A172 (cell line): ENCODE measurements around the gene CD207. TPM values are rescaled to one million over a fixed set of nuclear protein-coding genes. Genes with fewer than 3 reads are reported as not detected.
A peak's percentile ranks its signal among the peaks of the same experiment; 100 is the strongest.
"Not testable (repeated sequence)": the region's sequence is repeated elsewhere in the genome, so short reads cannot be mapped to it uniquely, and the experiment has no call there.

Source experiments
- DNase-seq: peaks from one replicate; pipeline ENCODE4 v3.0.0-alpha.2; 2015; ENCODE audit warnings: low spot score
- total RNA-seq: library from RNA; depleted of rRNA; stranded (reverse); fragments of >200 nt; shearing (Covaris generic); gene quantifications from 2 replicates; pipeline ENCODE4 v1.2.3, GENCODE V29; 2014

CD207 gene
- total RNA-seq, 1 experiment from 2014 or later: not detected

DNA sequence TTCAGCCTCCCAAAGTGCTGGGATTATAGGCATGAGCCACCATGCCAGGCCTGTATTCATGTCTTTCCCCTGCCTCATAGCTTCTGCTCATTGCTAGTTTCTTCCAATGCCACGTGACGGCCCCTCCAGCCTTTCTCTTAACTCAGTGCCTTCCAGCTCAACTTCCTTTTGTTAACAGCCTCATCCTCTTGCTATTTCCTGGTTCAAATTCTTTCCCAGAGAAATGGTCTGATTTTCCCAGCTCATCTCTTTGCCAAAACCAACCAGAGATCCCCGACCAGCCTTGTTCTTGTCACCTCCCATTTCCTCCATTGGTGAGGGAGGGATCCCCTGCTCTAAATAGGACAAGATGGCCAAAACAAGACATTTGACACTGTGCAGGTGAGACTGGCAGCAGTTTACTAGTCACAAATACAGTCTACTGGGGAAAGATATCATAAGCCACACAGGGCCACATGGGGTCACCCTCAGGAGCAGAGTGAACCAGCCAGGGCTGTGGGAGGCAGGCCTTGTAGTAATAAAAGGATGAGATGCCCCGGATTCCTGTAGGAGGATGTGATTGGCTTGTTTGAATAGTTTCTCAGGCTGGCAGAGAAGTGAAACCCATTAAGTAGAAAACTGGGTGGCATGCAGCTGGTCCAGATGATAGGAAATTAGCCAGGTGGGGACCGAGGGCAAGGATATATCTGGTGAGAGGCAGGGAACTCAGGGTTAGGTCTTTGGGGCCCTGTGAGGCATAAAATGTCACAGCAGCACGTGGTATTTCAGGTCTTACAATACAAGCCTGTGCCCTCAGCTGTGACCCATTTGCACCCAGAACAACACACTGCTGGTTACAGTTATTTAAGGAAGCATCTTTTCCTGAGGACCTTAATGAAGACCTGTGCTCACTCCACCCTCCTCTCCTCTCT, 6.4 kb downstream of the CD207 start:
- peak; percentile 42 for DNase-seq

DNA sequence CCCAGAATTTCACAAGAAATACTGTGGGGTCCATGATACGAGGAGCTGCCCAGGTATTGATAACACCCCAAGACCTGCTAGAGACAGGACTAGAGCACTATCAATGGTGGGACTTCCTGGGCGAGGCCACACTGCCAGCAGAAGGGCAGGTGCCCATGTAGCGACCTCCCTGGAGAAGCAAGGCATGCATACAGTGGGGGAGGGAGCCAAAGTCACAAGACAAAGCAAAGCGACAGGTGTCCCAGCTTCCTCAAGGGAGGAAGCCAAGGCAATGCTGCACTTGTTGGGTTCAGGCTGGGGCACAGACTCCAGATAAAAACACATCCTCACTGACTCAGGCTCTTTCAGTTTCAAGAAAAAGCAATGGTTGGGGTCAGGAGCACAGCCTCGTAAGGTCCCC, 7.5 kb downstream of the CD207 start:
- no peak for DNase-seq

DNA sequence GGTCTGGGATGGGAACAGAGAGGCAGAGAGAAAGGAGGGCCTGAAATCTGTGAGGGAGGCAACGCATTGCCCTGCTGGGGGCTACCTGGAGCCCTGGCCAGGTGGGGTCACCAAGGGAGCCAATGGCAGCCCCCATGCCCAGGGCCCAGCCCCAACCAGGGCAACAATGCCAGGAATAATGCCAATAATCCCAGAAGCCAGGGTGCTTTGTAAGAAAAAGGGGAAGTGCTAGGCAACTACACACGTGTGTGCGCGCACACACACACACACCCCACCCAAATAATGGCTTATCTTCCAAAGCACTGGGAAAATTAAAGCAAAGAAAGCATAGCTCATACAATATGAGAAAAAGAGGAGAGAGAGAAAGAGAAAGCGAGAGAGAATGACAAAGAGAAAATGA, 8.2 kb downstream of the CD207 start:
- DNase-seq: no peak

DNA sequence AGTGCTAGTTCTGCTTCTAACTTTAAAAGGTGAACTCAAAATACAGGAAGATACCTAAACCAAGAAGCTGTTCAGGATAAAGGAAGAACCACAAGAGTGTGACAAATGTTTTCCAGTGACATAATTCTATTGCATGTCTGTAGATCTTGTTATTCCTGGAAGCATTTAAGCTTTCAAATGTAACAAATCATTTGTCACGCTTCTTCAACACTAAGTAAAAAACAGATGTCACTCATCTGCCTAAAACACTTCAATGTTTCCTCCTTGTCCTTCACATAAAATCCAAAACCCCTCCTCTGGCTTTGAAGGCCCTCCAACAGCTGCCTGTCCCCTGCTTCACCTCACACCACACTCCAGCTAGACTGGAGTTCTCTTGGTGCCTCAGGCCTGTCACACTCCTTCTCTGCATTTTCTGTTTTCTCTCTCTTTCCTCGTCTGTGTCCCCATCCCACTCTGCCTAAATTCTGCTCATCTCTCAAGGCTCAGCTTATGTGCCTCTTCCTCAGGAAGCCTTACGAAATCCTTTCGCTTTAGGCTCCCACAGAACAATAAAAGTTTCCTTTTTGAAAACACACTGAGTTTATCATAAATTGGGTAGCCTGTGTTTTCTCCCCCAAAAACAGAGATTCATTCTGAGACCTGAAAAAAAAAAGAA, 8.8 kb downstream of the CD207 start:
- DNase-seq: no peak

DNA sequence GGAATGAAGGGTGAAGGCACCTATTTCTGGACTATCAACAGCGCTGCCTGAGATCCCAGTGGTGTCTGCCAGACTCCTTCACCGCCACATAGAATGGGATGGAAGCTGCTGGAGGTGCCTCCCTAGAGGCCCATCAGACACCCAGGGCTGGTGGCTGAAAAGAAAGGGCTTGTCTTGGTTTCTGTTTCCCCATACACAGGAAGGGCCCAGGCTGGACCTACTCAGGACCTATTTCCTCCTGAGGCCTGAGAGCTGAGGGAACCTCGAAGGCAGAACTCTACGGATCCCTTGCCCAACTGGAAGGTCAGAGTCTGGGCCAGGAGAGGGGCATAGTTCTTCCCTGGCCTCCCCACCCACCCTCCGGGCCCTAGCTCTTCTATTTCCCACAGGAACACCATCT, 12.4 kb downstream of the CD207 start:
- DNase-seq: no peak

DNA sequence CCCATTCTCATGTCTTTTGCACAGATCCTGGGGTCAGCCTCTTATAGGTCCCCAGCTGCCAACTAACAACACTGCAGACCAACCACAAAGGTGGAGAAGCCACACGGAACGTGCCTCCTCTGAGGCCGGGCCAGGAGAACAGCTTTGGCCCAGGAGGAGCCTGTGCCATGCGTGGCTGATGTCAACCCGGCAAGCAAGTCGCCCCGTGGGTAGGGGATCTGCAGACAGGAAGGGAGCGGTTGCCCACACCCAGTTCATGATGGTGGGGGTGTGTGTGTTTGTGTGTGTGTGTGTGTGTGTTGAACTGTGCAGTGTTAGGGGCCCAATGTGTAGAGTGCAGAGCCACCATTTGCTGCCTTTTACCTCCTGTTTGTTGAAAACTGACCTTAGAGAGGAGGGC, 12.8 kb downstream of the CD207 start:
- DNase-seq: no peak

DNA sequence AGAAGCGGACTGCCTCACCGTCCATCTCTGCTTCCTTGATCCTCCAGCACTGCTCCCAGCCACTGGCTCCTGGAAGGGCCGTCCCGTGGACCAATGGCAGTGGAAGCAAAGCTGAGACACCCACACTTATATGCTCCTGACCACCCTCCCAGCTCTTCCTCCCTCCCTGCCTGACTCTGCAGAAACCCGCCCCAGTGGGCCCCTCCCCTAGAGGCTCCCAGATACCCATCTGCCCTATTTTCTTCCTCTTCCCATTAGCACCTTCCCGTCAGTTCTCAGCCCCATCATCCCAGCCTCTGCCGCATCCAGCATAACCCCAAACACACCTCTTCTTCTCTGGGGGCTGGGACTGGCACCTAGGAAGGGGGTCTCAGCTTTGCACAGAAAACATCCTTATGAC, 15.1 kb downstream of the CD207 start, which contains the start of gene CLEC4F:
Gene CLEC4F, minus strand, starts transcription at position 101 of the 400 bp plus-strand sequence. Its CDS starts 76 bp downstream, at position 25.
- no peak for DNase-seq

DNA sequence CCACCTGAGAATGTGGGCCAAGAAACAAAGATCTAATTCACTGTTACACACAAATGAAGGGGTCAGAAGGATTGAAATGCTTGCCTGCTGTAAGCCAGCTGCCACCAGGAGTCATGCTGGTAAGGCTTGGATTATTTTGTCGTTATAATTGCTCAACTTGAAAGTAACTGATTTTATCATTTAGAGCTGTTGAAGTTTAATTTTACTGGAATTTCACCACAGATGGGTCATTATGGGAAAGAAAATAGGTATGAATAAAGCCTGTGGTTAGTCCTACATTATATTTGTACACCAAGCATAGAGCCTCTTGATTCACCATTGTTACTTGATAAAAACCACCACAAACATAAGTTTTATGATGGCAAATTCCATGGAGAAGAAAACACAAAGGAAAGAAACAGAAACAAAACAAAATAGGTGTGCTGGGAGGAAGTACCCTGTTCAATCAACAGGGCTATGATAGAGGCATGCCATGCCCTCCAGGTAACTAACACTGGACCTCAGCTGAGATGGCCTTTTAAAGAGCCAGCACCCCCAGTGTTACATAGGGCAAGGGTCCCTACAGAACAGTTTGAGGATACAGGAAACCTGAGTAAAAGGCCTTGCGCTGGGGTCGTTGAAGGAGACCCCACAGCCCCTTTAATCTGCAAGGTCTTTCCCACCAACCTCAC, 18.2 kb downstream of the CD207 start:
- no peak for DNase-seq

DNA sequence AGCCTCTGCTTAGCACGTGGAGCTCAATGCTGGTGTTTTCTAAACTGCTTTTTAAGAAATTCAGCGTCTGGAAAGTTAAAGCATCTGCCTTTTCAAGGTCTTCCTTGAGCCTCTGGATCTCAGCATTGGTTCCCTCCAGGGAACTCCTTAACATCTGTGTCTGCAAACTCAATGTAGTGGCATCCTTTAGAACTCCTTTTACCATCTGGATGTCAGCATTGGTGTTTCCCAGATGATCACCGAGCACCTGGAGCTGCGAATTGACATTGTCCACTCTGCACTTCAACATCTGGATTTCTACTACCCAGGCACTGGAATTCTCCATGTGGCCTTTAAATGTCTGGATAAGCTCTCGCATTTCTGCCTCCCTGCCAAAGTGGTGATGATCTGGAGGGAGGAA, 18.9 kb downstream of the CD207 start:
- DNase-seq: no peak

DNA sequence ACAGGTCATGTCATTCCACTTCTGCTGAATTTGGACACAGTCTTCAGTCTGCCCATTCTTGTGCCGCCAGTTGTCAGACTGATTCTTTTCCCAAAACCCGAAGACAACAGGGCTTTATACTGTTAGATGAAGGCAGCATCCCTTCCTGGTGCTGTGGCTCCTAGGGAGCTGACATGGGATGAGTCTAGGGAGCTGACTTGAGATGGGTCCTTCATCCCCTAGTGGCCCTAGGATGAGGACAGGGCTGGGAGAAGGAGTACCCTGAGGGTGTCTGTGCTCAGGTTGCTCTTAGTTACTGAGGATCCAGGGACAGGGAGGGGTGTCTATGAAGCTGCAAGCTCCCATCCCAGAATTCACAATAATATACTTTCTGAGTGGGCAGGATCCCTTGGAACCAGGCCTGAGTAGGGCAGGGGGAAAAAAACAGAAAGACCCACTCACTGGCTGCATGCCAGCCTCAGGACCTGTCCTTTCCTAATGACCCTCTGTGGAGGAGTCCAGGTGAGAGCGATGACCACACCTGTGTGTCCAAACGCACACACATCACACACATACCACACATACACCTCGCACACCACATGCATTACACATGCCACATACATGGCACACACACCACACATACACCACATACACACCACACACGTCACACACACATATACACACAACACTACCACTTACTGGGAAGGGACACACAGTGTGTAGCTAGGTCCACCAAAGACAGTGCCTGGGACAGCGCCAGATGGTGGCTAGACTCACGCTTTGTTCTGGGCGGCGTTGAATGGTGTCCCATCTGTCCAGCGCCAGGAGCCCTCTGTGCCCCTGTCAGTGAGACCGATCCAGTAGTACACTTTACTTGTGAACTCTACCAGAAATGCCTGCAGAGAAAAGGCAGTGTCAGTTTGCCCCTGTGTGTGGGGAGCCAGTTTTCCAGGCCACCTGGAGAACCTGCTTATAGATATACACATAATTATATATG, 26.3 kb downstream of the CD207 start:
- DNase-seq: no peak

DNA sequence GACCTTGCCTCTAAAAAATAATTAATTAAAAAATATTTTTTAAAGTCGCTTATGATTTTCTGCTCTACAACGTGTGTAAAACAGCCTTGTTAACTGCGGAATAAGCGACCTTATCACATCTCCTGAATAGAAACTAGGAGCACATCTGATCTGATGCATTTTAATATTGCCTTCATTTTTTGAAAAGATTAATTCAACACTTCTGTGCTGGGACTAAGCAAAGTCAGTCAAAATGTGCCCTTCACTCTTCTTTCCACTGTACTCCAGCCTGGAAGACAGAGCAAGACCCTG, 27.8 kb downstream of the CD207 start:
- DNase-seq: no peak

DNA sequence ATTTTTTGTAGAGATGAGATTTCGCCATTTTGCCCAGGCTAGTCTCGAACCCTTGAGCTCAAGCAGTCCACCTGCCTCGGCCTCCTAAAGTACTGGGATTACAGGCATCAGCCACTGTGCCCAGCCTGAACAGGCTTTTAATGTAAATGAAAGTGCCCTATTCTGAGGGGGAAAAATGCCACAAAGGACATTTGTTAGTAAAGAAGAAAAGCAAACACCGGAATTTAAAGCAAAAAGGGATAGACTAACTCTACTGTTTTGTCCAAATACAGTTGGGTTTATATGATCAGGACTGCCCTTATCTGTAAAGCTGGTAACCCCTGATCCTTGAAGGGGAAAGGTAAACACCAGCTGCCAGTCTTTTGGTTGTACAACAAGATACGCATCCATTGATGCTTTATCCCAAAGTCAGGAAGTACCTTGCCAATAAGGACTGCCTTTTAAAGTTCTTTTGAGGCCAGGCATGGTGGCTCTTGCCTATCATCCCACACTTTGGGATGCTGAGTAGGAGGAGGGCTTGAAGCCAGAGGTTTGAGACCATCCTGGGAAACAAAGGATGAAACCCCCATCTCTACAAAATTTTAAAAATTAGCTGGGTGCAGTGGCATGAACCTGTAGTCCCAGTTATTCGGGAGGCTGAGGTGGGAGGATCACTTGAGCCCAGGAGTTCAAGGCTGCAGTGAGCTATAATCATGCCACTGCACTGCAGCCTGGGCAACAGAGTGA, 28.4 kb downstream of the CD207 start:
- DNase-seq: no peak

DNA sequence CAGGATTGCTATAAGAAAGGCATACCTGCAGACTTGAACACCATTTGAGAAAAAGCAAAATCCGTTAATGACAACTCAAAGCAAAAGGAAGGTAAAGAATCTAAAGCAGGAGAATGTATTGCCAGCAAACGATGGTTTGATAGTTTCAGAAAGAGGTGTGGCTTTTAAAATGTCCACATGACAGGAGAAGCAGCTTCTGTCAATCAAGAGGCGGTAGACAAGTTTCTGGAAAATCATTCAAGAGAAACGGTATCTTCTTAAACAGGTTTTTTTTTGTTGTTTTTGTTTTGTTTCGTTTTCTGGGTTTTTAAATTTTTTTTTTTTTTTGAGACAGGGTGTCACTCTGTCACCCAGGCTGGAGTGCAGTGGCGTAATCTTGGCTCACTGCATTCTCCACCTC, 29.0 kb downstream of the CD207 start:
- DNase-seq: no peak

DNA sequence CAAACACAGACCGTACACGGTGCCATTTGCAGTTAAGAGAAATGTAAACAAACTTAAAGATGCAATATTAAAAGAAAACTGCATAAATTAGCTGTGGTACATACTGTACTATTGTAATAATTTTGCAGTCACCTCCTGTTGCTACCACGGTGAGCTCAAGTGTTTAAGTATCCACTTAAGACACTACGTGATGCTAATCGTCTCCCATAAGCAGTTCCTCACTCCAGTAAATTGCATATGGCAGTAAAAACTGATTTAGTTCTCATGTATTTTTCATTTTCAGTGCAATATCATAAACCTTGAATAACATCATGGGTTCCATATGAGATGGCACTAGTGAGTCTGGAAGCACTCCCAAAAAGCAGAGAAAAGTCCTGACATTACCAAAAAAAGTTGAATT, 29.6 kb downstream of the CD207 start:
- DNase-seq: no peak

DNA sequence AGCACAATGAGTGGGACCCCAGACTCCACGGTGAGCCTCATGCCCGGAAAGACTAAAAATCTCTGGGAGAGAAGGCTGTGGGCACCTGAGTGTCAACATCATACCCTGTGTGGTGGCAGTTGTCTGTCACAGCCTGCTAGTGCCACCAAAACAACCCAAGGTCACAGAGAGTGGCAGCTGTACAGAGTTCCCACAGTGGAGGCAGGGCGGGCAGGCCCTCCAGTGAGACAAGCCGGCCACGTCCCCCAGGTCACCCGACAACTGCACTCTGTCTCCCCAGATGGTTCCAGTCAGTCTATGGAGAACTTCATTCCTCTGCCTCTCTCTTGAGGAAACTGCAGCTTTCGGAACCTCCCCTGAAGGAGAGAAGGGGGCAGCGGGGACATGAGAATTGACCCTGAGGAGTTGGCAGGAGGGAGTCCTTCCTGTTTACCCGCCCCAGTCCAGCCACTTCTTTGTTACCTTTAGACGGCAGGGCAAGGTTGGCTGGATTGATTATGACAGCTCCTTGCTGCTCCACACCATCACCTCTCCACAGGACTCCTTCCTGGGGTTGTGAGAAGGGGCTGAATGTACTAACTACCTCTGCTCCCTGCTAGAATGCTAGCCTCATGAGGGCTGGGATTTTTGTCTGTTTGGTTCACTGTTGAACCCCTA, 33.9 kb downstream of the CD207 start:
- no peak for DNase-seq

DNA sequence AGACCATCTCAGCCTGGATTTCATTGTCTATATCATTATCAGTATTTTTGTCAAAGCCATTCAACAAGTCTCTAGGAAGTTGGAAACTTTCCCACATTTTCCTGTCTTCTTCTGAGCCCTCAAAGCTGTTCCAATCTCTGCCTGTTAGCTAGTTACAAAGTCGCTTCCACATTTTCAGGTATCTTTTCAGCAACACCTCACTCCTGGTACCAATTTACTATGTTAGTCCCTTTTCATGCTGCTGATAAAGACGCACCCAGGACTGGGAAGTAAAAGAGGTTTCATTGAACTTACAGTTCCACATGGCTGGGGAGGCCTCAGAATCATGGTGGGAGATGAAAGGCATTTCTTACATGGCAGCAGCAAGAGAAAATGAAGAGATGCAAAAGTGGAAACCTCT, 35.9 kb downstream of the CD207 start:
- DNase-seq: no peak

DNA sequence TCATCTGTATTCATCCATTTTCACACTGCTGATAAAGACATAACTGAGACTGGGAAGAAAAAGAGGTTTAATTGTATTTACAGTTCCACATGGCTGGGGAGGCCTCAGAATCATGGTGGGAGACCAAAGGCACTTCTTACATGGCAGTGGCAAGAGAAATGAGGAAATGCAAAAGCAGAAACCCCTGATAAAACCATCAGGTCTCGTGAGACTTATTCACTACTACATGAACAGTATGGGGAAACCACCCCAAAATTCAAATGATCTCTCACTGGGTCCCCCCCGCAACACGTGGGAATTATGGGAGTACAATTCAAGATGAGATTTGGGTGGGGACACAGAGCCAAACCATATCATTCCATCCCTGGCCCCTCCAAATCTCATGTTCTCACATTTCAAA, 37.6 kb downstream of the CD207 start:
- not testable (repeated sequence) for DNase-seq

DNA sequence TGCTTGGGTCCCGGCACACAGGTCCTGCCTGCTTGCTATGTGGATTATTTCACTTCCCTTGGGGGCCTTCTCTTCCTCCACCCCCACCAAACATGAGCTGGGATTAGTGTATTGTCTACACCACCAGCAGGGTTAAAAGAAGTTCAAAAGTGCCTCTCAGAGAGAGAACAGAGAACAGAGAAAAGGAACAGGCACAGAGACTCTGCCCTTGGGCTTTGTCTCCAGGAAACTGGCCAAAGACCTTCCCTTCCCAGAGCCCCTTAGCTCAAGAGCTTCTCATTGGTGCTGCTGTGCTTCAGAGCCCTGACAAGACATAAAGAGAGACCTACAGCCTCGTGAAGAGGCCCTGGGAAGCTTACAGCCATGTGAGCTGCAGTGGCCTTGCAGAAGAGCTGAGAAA, 38.1 kb downstream of the CD207 start:
- no peak for DNase-seq

DNA sequence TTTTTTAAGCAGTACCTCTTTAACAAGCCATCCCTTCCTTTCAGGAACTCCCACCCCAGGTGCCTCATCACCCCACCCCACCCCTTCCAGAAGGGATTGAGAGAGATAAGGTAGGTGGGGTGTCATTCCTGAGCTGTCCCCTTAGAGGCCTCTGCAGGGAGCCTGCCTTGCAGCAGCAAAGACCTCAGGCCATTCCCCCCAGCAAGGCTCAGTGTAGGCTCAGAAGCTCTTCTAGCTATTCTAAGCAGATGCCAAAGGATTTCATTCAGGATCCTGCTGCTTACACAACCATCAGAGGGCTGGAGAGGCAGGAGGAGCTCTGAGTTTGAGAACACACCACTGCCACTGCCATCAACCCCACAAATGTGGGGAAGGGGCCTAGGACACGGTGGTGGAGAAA, 39.4 kb downstream of the CD207 start:
- DNase-seq: no peak
